Measurements from ENCODE around the gene PELO.
A peak's percentile ranks its signal among the peaks of the same experiment; 100 is the strongest.
"Not testable (repeated sequence)": the region's sequence is repeated elsewhere in the genome, so short reads cannot be mapped to it uniquely, and the experiment has no call there.

The PELO gene

GRCh38 chr5:52800394-52801213 is 12.9 kb downstream of the PELO start:
- peak in 1 of 2 donors; percentile 34 for DNase-seq (ENCODE audit: low read depth in 2 of 2)

- no peak for DNase-seq (ENCODE audit: low read depth in 2 of 2)
These were observed 13.6 kb downstream of the PELO start for GRCh38 chr5:52801329-52801728.

GRCh38 chr5:52802272-52802973 is 14.7 kb downstream of the PELO start:
- DNase-seq (ENCODE audit: low read depth in 2 of 2), result no peak

- no peak for DNase-seq (ENCODE audit: low read depth in 2 of 2)
These were observed 15.2 kb downstream of the PELO start for GRCh38 chr5:52802974-52803336.

- DNase-seq (ENCODE audit: low read depth in 2 of 2), result no peak
These were observed 16.7 kb downstream of the PELO start for GRCh38 chr5:52804387-52804791.

GRCh38 chr5:52804981-52805380 is 17.3 kb downstream of the PELO start:
- no peak for DNase-seq (ENCODE audit: low read depth in 2 of 2)

GRCh38 chr5:52805615-52806014 is 17.9 kb downstream of the PELO start:
- DNase-seq (ENCODE audit: low read depth in 2 of 2), result no peak

GRCh38 chr5:52807037-52807436 is 19.3 kb downstream of the PELO start:
- DNase-seq (ENCODE audit: low read depth in 2 of 2), result no peak

GRCh38 chr5:52807723-52808122 is 20.0 kb downstream of the PELO start:
- DNase-seq (ENCODE audit: low read depth in 2 of 2), result no peak

GRCh38 chr5:52808316-52808901 is 20.7 kb downstream of the PELO start:
- no peak for DNase-seq (ENCODE audit: low read depth in 2 of 2)

- DNase-seq (ENCODE audit: low read depth in 2 of 2), result no peak
These were observed 22.2 kb downstream of the PELO start for GRCh38 chr5:52809884-52810283.

GRCh38 chr5:52810426-52810825 is 22.7 kb downstream of the PELO start:
- DNase-seq (ENCODE audit: low read depth in 2 of 2), result no peak

GRCh38 chr5:52811067-52811749 is 23.5 kb downstream of the PELO start:
- DNase-seq (ENCODE audit: low read depth in 2 of 2), result no peak

GRCh38 chr5:52814352-52815148 is 26.8 kb downstream of the PELO start:
- DNase-seq (ENCODE audit: low read depth in 2 of 2), result no peak

- DNase-seq (ENCODE audit: low read depth in 2 of 2), result no peak
These were observed 30.1 kb downstream of the PELO start for GRCh38 chr5:52817818-52818217.

- no peak for DNase-seq (ENCODE audit: low read depth in 2 of 2)
These were observed 30.6 kb downstream of the PELO start for GRCh38 chr5:52818360-52818759.

- not testable (repeated sequence) for DNase-seq (ENCODE audit: low read depth in 2 of 2)
These were observed 31.1 kb downstream of the PELO start for GRCh38 chr5:52818807-52819206.

- no peak for DNase-seq (ENCODE audit: low read depth in 2 of 2)
These were observed 34.2 kb downstream of the PELO start for GRCh38 chr5:52821901-52822300.

GRCh38 chr5:52822437-52822836 is 34.7 kb downstream of the PELO start:
- DNase-seq (ENCODE audit: low read depth in 2 of 2), result no peak

- no peak for DNase-seq (ENCODE audit: low read depth in 2 of 2)
These were observed 37.1 kb downstream of the PELO start for GRCh38 chr5:52824827-52825226.

- no peak for DNase-seq (ENCODE audit: low read depth in 2 of 2)
These were observed 38.1 kb downstream of the PELO start for GRCh38 chr5:52825826-52826225.

- DNase-seq (ENCODE audit: low read depth in 2 of 2), result no peak
These were observed 40.1 kb downstream of the PELO start for GRCh38 chr5:52827815-52828214.
